Activated CD4-positive, CD25-positive, alpha-beta regulatory T cell treated with anti-CD3 and anti-CD28 coated beads, Interleukin-2, amount 50 U/mL, for 24 hours (primary cell): Measurements from ENCODE around the gene SLC7A10.
"Not testable (repeated sequence)": the region's sequence is repeated elsewhere in the genome, so short reads cannot be mapped to it uniquely, and the experiment has no call there.

Source experiments
- ATAC-seq, 2 donors: fragments of 150-1000 bp; cut with Tn5 transposase; one replicate each; pipeline ENCODE4 v1.10.0; 2021; ENCODE audit warnings: mild to moderate bottlenecking in 1 of 2, moderate library complexity in 1 of 2

Gene SLC7A10

GRCh38 chr19:33215438-33216197 is 10.0 kb downstream of the SLC7A10 start:
- ATAC-seq, result no peak

- ATAC-seq, result no peak
Observed at GRCh38 chr19:33214596-33214995, 11.1 kb downstream of the SLC7A10 start.

- no peak for ATAC-seq
Observed at GRCh38 chr19:33212436-33213172, 13.0 kb downstream of the SLC7A10 start.

- ATAC-seq, result no peak
Observed at GRCh38 chr19:33211794-33212435, 13.7 kb downstream of the SLC7A10 start.

GRCh38 chr19:33210266-33210940 is 15.2 kb downstream of the SLC7A10 start:
- ATAC-seq, result no peak

GRCh38 chr19:33209850-33210230 is 15.8 kb downstream of the SLC7A10 start:
- ATAC-seq, result not testable (repeated sequence)

GRCh38 chr19:33208904-33209849 is 16.5 kb downstream of the SLC7A10 start:
- no peak for ATAC-seq

GRCh38 chr19:33208371-33208895 is 17.2 kb downstream of the SLC7A10 start:
- ATAC-seq, result no peak

GRCh38 chr19:33207903-33208302 is 17.7 kb downstream of the SLC7A10 start:
- ATAC-seq, result no peak

GRCh38 chr19:33207040-33207620 is 18.5 kb downstream of the SLC7A10 start:
- no peak for ATAC-seq

GRCh38 chr19:33206261-33207039 is 19.2 kb downstream of the SLC7A10 start:
- ATAC-seq, result no peak

GRCh38 chr19:33205531-33206260 is 20.0 kb downstream of the SLC7A10 start:
- no peak for ATAC-seq

GRCh38 chr19:33205110-33205509 is 20.5 kb downstream of the SLC7A10 start:
- no peak for ATAC-seq

GRCh38 chr19:33204136-33204973 is 21.3 kb downstream of the SLC7A10 start:
- ATAC-seq, result no peak

GRCh38 chr19:33203529-33203928 is 22.1 kb downstream of the SLC7A10 start:
- ATAC-seq, result no peak

- no peak for ATAC-seq
Observed at GRCh38 chr19:33202546-33203507, 22.8 kb downstream of the SLC7A10 start.

- no peak for ATAC-seq
Observed at GRCh38 chr19:33201886-33202545, 23.6 kb downstream of the SLC7A10 start.
